HK-2 (cell line): ENCODE measurements around the gene LRRC28.
A peak's percentile ranks its signal among the peaks of the same experiment; 100 is the strongest.

Experiments used
- DNase-seq: peaks from one replicate; pipeline ENCODE4 v3.0.0-alpha.2; 2018; ENCODE audit not compliant: unreplicated experiment

LRRC28 gene

GRCh38 chr15:99416191-99417188, 165.2 kb downstream of the LRRC28 start:
- no peak for DNase-seq

- no peak for DNase-seq
Measured at GRCh38 chr15:99421172-99421656, 169.9 kb downstream of the LRRC28 start.

- no peak for DNase-seq
Measured at GRCh38 chr15:99421758-99422157, 170.5 kb downstream of the LRRC28 start.

- no peak for DNase-seq
Measured at GRCh38 chr15:99423186-99424130, 172.2 kb downstream of the LRRC28 start.

GRCh38 chr15:99424131-99424571, 172.9 kb downstream of the LRRC28 start:
- no peak for DNase-seq

DNA sequence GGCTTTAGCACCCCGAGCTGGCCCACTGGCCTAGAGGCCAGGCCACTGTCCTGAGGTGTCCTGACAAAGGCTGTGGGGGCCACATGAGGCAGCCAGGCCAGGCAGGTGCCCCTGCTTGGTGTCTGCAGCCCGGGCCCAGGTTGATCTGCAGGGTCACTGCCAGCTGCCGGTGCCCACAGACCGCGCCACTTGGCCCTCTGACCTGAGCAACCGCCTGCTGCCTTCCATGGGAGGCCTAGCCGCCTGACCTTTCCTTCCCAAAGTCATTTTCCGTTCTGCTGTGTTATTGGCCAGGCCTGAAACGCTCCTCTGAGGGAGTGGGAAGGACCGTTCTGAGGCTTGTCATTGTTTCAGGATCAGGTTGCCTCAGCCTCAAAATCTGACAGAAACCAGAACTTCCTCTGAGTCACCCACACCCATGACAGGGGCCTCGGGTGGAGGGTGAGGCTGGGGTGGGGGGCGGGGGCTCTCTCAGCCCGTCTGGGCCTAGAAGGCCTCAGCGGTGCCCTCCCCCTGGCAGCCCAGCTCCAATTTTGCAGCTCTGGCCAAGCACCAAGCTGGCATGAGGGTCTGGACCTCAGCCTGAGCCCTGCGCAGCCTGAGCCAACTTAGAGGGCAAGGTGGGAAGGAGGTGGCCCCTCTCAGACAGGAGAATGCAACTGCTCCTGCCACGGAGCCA, 173.8 kb downstream of the LRRC28 start:
- peak; percentile 40 for DNase-seq

DNA sequence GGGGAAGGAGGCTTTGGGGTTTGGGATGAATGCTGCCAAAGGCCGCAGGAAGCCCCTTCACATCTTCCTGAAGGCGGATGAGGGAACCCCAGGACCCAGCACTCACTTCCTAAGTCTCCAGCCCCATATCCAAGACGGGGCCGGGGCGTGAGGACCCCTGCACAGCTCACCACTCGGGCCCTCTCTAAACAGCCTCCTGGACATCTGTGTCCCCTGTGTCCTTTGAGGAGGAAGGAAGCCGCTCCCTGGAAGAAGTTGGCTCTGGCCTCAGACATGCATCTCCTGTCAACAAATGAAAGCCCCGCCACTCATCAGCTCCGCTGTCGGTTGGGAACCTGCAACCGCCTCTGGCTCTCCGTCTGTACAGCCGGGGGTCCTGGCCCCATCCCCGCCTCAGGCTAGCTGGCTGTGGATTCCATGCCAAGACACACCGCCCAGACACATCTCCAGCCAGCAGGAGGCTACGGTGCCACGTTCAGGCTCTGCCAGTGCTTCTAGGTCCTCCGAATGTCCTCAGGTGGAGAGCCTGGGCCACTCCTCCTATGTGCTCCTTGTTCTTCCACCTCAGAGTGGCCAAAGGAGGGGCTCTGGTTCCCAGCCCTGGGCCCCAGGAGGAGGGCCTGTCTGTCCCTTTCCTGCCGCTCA, 174.5 kb downstream of the LRRC28 start:
- DNase-seq = no peak

GRCh38 chr15:99426431-99427105, 175.3 kb downstream of the LRRC28 start:
- no peak for DNase-seq

- DNase-seq = no peak
Measured at GRCh38 chr15:99427210-99427609, 175.9 kb downstream of the LRRC28 start.

DNA sequence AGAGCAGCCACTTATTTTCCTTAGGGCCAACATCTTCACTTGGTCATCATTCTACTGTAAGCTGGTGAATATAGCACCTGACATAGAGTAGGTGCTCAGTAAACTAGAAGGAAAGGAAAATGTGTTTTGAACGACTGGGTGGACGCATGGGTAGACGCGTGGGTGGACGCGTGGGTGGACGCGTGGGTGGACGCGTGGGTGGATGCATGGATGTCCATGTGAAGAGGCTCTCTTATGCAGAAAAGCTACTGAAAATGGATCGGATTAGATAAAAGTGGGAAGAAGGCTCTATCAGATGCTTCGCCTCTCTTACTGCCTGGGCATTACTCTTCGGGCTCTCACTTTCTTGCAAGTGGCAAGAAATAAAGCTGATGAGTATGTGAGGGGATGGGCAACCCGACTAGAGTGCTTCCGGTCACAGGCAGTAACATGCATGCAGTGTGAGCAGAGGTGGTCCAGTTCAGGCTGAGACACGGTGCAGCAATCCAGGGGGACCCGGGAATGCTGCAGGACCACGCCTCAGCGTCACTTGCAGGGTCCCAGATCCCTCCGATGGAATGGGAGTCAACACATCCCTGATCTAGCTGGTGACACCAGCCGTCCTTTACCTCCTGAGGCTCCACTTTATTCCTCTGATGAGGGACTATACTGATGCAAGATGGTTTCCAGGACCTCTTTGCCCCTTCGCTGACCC, 176.5 kb downstream of the LRRC28 start:
- no peak for DNase-seq

GRCh38 chr15:99429681-99430081, 178.4 kb downstream of the LRRC28 start:
- no peak for DNase-seq

GRCh38 chr15:99430881-99431401, 179.7 kb downstream of the LRRC28 start:
- DNase-seq = no peak

- no peak for DNase-seq
Measured at GRCh38 chr15:99431661-99432091, 180.4 kb downstream of the LRRC28 start.

GRCh38 chr15:99432271-99433025, 181.2 kb downstream of the LRRC28 start:
- DNase-seq = no peak

DNA sequence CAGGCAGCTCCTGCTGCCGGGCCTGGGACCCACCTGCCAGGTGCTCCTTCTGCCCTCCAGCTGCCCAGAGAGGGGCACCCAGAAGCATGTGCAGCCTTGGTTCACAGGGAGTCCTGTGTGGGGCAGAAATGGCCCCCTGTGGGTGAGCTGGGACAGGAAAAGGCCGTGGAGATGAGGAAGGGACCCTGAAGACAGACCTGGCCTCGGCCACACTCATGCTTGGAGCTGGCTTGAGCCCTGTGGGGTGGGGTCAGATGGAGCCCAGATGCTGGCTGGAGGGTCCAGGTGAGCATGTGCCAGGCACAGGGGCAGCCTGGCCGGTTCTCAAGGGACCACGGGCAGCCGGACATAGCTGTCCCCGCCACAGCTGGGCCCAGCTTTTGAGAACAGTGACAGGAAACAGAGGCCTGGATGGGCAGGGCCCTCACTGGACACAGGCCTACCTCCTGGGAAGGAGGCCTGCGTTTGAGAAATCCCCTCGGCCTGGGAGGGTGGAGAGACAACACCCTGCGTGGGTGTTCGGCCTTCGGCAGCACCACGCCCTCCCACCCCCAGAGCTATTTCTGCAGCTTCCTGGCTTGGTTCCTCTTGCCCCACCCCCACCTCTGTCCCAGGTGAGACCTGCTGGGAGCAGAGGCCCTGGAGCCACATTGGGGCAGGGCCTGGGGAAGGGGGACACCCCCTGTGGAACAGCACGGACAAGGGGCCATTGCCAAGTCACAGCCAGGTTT, 181.9 kb downstream of the LRRC28 start:
- DNase-seq = no peak

- DNase-seq = no peak
Measured at GRCh38 chr15:99433757-99434450, 182.6 kb downstream of the LRRC28 start.

- DNase-seq = no peak
Measured at GRCh38 chr15:99434506-99435112, 183.3 kb downstream of the LRRC28 start.
